Brain microvascular endothelial cell (primary cell): ENCODE data around the gene SPINDOC.
"Not testable (repeated sequence)": the region's sequence is repeated elsewhere in the genome, so short reads cannot be mapped to it uniquely, and the experiment has no call there.

ENCODE experiments used
- DNase-seq: peaks from one replicate; pipeline ENCODE4 v3.0.0-alpha.2; 2020
- H3K27ac ChIP-seq: fragments of 250-450 bp; sonication (Bioruptor Pico); 2 replicates; pipeline ENCODE4 v1.5.1; 2020; ENCODE audit warnings: mild to moderate bottlenecking, moderate library complexity
- H3K27me3 ChIP-seq: fragments of 250-450 bp; sonication (Bioruptor Pico); replicated peaks from 2 replicates; pipeline ENCODE4 v1.5.1; 2020; ENCODE audit warnings: mild to moderate bottlenecking
- H3K36me3 ChIP-seq: fragments of 250-450 bp; sonication (Bioruptor Pico); replicated peaks from 2 replicates; pipeline ENCODE4 v1.5.1; 2020; ENCODE audit warnings: mild to moderate bottlenecking
- H3K4me3 ChIP-seq: 2 replicates; pipeline ENCODE4 v1.5.1; 2011; ENCODE audit warnings: low read depth, mild to moderate bottlenecking, control low read depth, low read length, moderate library complexity
- CTCF ChIP-seq: IDR thresholded peaks from 2 replicates; pipeline ENCODE4 v1.5.1; 2011; ENCODE audit warnings: low read depth, mild to moderate bottlenecking, moderate library complexity, low read length, control low read depth, inconsistent platforms; ENCODE audit errors: missing control alignments
- in situ Hi-C: cut with HindIII; loops from 2 replicates; pipeline ENCODE4 v1.10.0; 2017; ENCODE audit warnings: low sequenced_read_pairs, low pct_ligation_motif_present

SPINDOC gene

GRCh38 chr11:63855975-63856374 is 42.7 kb downstream of the SPINDOC start:
- DNase-seq = no peak
- TF ChIP-seq CTCF = no peak
- no peaks in the 10 kb centered on the region for H3K36me3 ChIP-seq
- no peak overlapping the region for H3K4me3 ChIP-seq
- H3K27ac ChIP-seq = no peak overlapping the region
- in situ Hi-C loops = no loop called here
- no peaks in the 10 kb centered on the region for H3K27me3 ChIP-seq

GRCh38 chr11:63858628-63859550 is 45.6 kb downstream of the SPINDOC start:
- TF ChIP-seq CTCF = no peak
- Histone ChIP-seq H3K27ac (peak overlapping the region; percentile 73), H3K4me3 (no peak overlapping the region), H3K36me3 (no peaks in the 10 kb centered on the region), H3K27me3 (no peaks in the 10 kb centered on the region)
- DNase-seq = peak; percentile 79
- in situ Hi-C loops = no loop called here

GRCh38 chr11:63862923-63863322 is 49.7 kb downstream of the SPINDOC start:
- no peak overlapping the region for H3K27ac ChIP-seq
- no peak for TF ChIP-seq CTCF
- DNase-seq = peak; percentile 7
- H3K36me3 ChIP-seq = no peaks in the 10 kb centered on the region
- in situ Hi-C loops = no loop called here
- H3K4me3 ChIP-seq = no peak overlapping the region
- H3K27me3 ChIP-seq = no peaks in the 10 kb centered on the region

GRCh38 chr11:63863620-63864019 is 50.4 kb downstream of the SPINDOC start:
- H3K27me3 ChIP-seq, H3K36me3 ChIP-seq, H3K27ac ChIP-seq, in situ Hi-C loops, H3K4me3 ChIP-seq, DNase-seq: not testable (repeated sequence)

- peak; percentile 20 for DNase-seq
- TF ChIP-seq CTCF = no peak
- Histone ChIP-seq H3K4me3 (no peak overlapping the region), H3K27me3 (no peaks in the 10 kb centered on the region), H3K27ac (no peak overlapping the region), H3K36me3 (no peaks in the 10 kb centered on the region)
- in situ Hi-C loops = no loop called here
Measured at GRCh38 chr11:63866211-63866610, 53.0 kb downstream of the SPINDOC start.

- Histone ChIP-seq H3K4me3 (no peak overlapping the region), H3K27ac (no peak overlapping the region), H3K27me3 (no peaks in the 10 kb centered on the region), H3K36me3 (no peaks in the 10 kb centered on the region)
- in situ Hi-C loops = no loop called here
- DNase-seq = no peak
- no peak for TF ChIP-seq CTCF
Measured at GRCh38 chr11:63867511-63867910, 54.3 kb downstream of the SPINDOC start.
